ENCODE results near the gene RELL1. TPM values are rescaled to one million over a fixed set of nuclear protein-coding genes. Genes with fewer than 3 reads are reported as not detected.

The RELL1 gene
- total and polyA plus RNA-seq, 3 donors from 2014 or later, result 3.1 to 20.4 (median 10.2) TPM

Small RNA genes lying within 50 kb of the gene (small RNA-seq; reads per million reads assigned to genes)
- 0 reads per million in 2 donors for gene RF00019

Other genes starting within 250 kb of the RELL1 start
- gene PGM2, start 140.3 kb upstream of the RELL1 start, total RNA-seq, result 10 to 100 TPM; 27.0 to 29.1 TPM
- gene PGM2, start 140.3 kb upstream of the RELL1 start, polyA plus RNA-seq (ENCODE audit: insufficient read depth, low read depth, low replicate concordance), result 12.9 TPM
- 100 to 1,000 TPM; 130 to 167 TPM for gene TBC1D1, start 204.7 kb upstream of the RELL1 start, total RNA-seq
- 208 TPM for gene TBC1D1, start 204.7 kb upstream of the RELL1 start, polyA plus RNA-seq (ENCODE audit: insufficient read depth, low read depth, low replicate concordance)